GM21381 (cell line): Measurements from ENCODE around the gene IL1F10.

Experiments used
- ATAC-seq: cut with Tn5 transposase; IDR thresholded peaks from one replicate; pipeline ENCODE4 v1.9.1; 2021; ENCODE audit warnings: mild to moderate bottlenecking, moderate library complexity; ENCODE audit not compliant: unreplicated experiment

IL1F10 gene

GRCh38 chr2:113111823-113112287 is 44.1 kb downstream of the IL1F10 start:
- ATAC-seq = no peak

GRCh38 chr2:113112441-113112840 is 44.7 kb downstream of the IL1F10 start:
- no peak for ATAC-seq

GRCh38 chr2:113112871-113113270 is 45.1 kb downstream of the IL1F10 start:
- no peak for ATAC-seq

GRCh38 chr2:113113807-113114206 is 46.0 kb downstream of the IL1F10 start:
- ATAC-seq = no peak

- ATAC-seq = no peak
Measured at GRCh38 chr2:113114224-113114945, 46.6 kb downstream of the IL1F10 start.

- ATAC-seq = no peak
Measured at GRCh38 chr2:113114996-113115395, 47.2 kb downstream of the IL1F10 start.

- ATAC-seq = no peak
Measured at GRCh38 chr2:113116100-113116958, 48.6 kb downstream of the IL1F10 start.

GRCh38 chr2:113117541-113118262 is 49.9 kb downstream of the IL1F10 start:
- ATAC-seq = no peak

- no peak for ATAC-seq
Measured at GRCh38 chr2:113118263-113118657, 50.5 kb downstream of the IL1F10 start.

- no peak for ATAC-seq
Measured at GRCh38 chr2:113119111-113119510, 51.3 kb downstream of the IL1F10 start.

- no peak for ATAC-seq
Measured at GRCh38 chr2:113120861-113121260, 53.1 kb downstream of the IL1F10 start.

- no peak for ATAC-seq
Measured at GRCh38 chr2:113122364-113122763, 54.6 kb downstream of the IL1F10 start.

GRCh38 chr2:113123726-113124125 is 56.0 kb downstream of the IL1F10 start:
- ATAC-seq = no peak

- ATAC-seq = no peak
Measured at GRCh38 chr2:113124181-113124961, 56.6 kb downstream of the IL1F10 start.
